Breast epithelium (tissue), 3 donors: ENCODE measurements around the gene GMPS.

ENCODE experiments used
- POLR2A ChIP-seq: fragments of 450-650 bp; IDR thresholded peaks from one replicate; pipeline ENCODE4 v1.6.1; 2016; ENCODE audit warnings: antibody characterized with exemption, mild to moderate bottlenecking, moderate library complexity
- POLR2AphosphoS5 ChIP-seq, 3 donors: sonication (generic); formaldehyde crosslinking; IDR thresholded peaks; one replicate each; pipeline ENCODE4 v1.6.1; 2017; ENCODE audit warnings: antibody characterized with exemption in 3 of 3
- TF ChIP-seq, protein P1 (sequence below), 3 donors: fragments of 450-650 bp; IDR thresholded peaks; one replicate each; pipeline ENCODE4 v1.5.1; 2016 to 2017; ENCODE audit warnings: antibody characterized with exemption in 3 of 3, mild to moderate bottlenecking in 3 of 3, moderate library complexity in 3 of 3

DNA sequence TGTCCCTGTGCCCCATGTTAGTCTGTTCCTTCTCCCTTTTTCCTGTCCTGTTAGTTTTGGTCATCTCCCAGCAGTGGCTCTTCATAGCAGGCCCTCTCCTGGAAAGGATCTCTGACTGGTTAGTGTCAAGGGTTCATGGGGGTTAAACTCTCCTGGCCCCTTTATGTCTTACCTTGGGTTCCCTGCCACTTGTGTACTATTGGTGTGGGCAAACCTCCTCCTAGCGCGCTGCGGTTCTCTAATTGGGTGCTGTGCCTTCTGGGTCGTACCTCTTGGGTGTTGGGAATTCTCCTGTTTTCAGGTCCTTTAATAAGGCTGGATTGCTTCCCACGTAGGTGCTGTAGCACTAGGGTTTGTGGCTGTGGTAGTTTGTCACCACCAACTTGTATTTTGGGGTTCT, 18.8 kb downstream of the GMPS start:
- TF ChIP-seq, protein P1, sequence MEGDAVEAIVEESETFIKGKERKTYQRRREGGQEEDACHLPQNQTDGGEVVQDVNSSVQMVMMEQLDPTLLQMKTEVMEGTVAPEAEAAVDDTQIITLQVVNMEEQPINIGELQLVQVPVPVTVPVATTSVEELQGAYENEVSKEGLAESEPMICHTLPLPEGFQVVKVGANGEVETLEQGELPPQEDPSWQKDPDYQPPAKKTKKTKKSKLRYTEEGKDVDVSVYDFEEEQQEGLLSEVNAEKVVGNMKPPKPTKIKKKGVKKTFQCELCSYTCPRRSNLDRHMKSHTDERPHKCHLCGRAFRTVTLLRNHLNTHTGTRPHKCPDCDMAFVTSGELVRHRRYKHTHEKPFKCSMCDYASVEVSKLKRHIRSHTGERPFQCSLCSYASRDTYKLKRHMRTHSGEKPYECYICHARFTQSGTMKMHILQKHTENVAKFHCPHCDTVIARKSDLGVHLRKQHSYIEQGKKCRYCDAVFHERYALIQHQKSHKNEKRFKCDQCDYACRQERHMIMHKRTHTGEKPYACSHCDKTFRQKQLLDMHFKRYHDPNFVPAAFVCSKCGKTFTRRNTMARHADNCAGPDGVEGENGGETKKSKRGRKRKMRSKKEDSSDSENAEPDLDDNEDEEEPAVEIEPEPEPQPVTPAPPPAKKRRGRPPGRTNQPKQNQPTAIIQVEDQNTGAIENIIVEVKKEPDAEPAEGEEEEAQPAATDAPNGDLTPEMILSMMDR (IDR thresholded peaks at IDR 0.05) = no peak
- TF ChIP-seq POLR2AphosphoS5 (IDR thresholded peaks at IDR 0.05) (no peak), POLR2A (no peak)
